Brain microvascular endothelial cell (primary cell): ENCODE results near the gene YBX2.

Experiments used
- DNase-seq: peaks from one replicate; pipeline ENCODE4 v3.0.0-alpha.2; 2020
- H3K27ac ChIP-seq: fragments of 250-450 bp; sonication (Bioruptor Pico); 2 replicates; pipeline ENCODE4 v1.5.1; 2020; ENCODE audit warnings: mild to moderate bottlenecking, moderate library complexity
- H3K27me3 ChIP-seq: fragments of 250-450 bp; sonication (Bioruptor Pico); replicated peaks from 2 replicates; pipeline ENCODE4 v1.5.1; 2020; ENCODE audit warnings: mild to moderate bottlenecking
- H3K36me3 ChIP-seq: fragments of 250-450 bp; sonication (Bioruptor Pico); replicated peaks from 2 replicates; pipeline ENCODE4 v1.5.1; 2020; ENCODE audit warnings: mild to moderate bottlenecking
- H3K4me3 ChIP-seq: 2 replicates; pipeline ENCODE4 v1.5.1; 2011; ENCODE audit warnings: low read depth, mild to moderate bottlenecking, control low read depth, low read length, moderate library complexity
- in situ Hi-C: cut with HindIII; loops from 2 replicates; pipeline ENCODE4 v1.10.0; 2017; ENCODE audit warnings: low sequenced_read_pairs, low pct_ligation_motif_present
- TF ChIP-seq, protein P1 (sequence below): IDR thresholded peaks from 2 replicates; pipeline ENCODE4 v1.5.1; 2011; ENCODE audit warnings: low read depth, mild to moderate bottlenecking, moderate library complexity, low read length, control low read depth, inconsistent platforms; ENCODE audit errors: missing control alignments

Gene YBX2

DNA sequence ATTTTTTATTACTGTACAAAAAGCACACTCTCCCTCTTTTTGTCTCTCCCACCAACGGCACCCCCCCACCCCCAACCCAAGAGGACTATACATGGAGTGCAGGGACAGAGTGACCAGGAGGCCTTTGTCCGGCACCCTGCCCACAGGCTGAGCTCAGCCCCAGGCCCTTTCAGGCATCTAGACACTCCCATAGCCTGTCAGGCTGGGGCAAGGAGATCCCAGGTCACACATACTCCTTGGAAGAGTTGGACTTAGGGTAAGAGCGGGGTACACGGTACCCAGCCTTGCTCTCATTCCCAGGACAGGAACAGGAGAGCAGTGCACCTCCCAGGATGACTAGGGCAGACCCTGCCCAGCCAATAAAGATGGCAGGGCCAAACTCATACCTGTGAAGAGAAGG is 34.3 kb downstream of the YBX2 start:
- in situ Hi-C loops = no loop called here
- no peak for DNase-seq
- no peak overlapping the region for H3K4me3 ChIP-seq
- no peaks in the 10 kb centered on the region for H3K27me3 ChIP-seq
- TF ChIP-seq, protein P1, sequence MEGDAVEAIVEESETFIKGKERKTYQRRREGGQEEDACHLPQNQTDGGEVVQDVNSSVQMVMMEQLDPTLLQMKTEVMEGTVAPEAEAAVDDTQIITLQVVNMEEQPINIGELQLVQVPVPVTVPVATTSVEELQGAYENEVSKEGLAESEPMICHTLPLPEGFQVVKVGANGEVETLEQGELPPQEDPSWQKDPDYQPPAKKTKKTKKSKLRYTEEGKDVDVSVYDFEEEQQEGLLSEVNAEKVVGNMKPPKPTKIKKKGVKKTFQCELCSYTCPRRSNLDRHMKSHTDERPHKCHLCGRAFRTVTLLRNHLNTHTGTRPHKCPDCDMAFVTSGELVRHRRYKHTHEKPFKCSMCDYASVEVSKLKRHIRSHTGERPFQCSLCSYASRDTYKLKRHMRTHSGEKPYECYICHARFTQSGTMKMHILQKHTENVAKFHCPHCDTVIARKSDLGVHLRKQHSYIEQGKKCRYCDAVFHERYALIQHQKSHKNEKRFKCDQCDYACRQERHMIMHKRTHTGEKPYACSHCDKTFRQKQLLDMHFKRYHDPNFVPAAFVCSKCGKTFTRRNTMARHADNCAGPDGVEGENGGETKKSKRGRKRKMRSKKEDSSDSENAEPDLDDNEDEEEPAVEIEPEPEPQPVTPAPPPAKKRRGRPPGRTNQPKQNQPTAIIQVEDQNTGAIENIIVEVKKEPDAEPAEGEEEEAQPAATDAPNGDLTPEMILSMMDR = no peak
- H3K27ac ChIP-seq = no peak overlapping the region
- peaks cover 34% of the 10 kb centered on the region for H3K36me3 ChIP-seq

DNA sequence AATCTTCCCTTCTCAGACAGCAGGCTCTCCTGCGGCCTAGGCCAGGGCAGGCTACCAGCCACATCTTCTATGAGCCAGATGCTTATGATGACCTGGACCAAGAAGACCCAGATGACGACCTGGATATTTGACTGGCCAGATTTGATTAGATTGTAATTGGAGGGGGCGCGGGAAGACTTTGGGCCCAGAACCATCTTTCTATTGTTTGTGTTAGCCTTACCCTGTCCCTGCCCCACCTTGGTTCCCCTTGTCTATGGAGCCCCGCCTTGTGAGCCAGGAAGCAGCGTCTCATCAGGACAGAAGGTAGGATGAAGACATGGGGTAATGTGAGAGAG is 34.9 kb downstream of the YBX2 start:
- no peak overlapping the region for H3K4me3 ChIP-seq
- H3K27me3 ChIP-seq = no peaks in the 10 kb centered on the region
- no peak for DNase-seq
- TF ChIP-seq, protein P1 = no peak
- in situ Hi-C loops = no loop called here
- H3K36me3 ChIP-seq = peaks cover 39% of the 10 kb centered on the region
- no peak overlapping the region for H3K27ac ChIP-seq

DNA sequence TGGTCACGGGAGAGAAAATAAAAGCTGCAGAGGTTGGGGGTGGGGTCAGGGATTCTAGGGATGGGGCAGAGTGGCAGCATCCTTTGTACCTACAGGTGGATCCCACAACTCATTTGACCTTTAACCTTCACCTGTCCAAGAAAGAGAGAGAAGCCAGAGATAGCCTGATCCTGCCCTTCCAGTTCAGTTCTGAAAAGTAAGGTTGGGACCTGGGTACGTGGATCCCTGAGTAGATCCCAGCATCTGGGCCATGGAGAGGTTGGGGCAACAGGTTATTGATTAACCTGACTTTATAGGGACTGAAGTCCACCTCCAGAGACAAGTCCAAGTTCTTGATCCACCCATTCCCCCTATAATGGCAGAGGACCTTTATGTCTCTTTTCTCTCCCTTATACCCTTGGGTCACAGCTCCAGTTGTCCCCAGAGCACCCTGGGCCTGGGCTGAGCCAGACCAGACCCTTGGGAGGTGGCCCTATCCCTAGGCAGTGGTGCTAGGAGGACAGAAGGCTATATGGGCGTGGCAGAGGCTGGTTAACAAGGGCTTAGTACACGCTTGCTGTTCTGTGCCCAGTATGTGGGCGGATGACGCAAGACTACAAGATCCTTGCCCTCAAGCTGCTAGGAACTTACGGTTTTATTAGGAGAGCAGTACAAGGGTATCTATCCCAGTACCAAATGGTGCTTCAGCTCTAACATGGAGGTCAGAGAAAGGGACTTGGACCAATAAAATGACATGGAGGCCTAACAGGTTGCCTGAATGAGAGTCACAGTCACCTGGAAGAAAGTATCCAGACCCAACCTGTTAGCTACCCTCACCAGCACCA is 35.5 kb downstream of the YBX2 start:
- Histone ChIP-seq H3K27ac (no peak overlapping the region), H3K27me3 (no peaks in the 10 kb centered on the region), H3K36me3 (peaks cover 44% of the 10 kb centered on the region), H3K4me3 (no peak overlapping the region)
- TF ChIP-seq, protein P1 = no peak
- no peak for DNase-seq
- in situ Hi-C loops = no loop called here

DNA sequence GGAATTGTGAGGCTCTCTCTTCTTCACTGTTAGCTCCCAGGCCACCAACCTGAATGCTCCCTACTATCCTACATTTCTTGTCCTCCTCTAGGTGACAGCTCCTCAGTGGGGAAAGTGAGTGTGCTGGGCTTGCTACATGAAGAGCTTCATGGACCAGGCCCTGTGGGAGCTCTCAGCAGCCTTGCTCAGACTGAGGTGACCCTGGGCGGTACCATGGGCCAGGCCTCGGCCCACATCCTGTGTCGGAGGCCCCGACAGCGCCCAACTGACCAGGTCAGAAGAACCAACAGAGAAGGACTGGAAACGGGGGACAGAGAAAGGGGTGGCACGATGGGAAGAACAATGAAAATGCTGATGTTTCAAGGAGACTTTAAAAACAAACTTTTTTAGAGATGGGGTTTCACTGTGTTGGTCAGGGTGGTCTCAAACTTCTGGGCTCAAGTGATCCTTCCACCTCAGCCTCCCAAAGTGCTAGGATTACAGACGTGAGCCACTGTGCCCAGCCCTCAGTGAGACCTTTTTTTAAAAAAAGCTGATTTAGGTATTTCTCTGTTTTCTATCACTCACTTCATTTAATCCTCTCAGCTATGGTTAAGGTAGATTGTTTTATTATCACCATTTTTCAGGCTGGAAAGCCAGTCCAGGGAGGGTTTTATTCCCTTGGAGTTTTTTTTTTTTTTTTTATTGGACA is 37.5 kb downstream of the YBX2 start:
- Histone ChIP-seq H3K27ac (no peak overlapping the region), H3K36me3 (peaks cover 45% of the 10 kb centered on the region)
- in situ Hi-C loops = no loop called here

DNA sequence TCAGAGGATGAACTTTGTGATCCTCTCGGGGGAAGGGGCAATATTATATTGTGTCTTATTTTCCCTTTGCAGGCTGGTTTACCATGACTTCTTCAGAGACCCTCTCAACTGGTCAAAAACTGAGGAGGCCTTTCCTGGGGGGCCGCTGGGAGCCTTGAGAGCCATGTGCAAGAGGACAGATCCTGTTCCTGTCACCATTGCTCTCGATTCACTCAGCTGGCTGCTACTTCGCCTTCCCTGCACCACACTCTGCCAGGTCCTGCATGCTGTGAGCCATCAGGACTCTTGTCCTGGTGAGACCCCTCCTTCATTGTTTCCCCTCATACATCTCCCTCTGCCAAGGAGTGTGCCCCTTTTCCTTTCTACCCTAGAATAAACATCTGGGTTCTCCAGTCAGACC is 39.9 kb downstream of the YBX2 start:
- Histone ChIP-seq H3K36me3 (peaks cover 45% of the 10 kb centered on the region), H3K27me3 (no peaks in the 10 kb centered on the region), H3K27ac (no peak overlapping the region), H3K4me3 (no peak overlapping the region)
- in situ Hi-C loops = no loop called here
- no peak for DNase-seq
- TF ChIP-seq, protein P1 = no peak

More for the DNA sequence above, 37.5 kb downstream of the YBX2 start:
- Histone ChIP-seq H3K4me3 (no peak overlapping the region), H3K27me3 (no peaks in the 10 kb centered on the region)
- TF ChIP-seq, protein P1 = no peak
- DNase-seq = no peak
